Bronchial epithelial cell (primary cell): ENCODE data around the gene ENDOU. TPM values are rescaled to one million over a fixed set of nuclear protein-coding genes. Genes with fewer than 3 reads are reported as not detected.

Experiments
- DNase-seq: peaks from one replicate; pipeline ENCODE4 v3.0.0-alpha.2; 2010; ENCODE audit warnings: low read depth
- FAIRE-seq: peaks from 2 replicates; lab custom pipeline; 2011; peaks lifted over from hg19 to GRCh38; lab: Jason Lieb, UNC
- H3K27me3 ChIP-seq: 2 replicates; pipeline ENCODE4 v1.5.1; 2011; ENCODE audit warnings: low read length; ENCODE audit not compliant: control insufficient read depth, insufficient read depth
- H3K36me3 ChIP-seq: 2 replicates; pipeline ENCODE4 v1.5.1; 2011; ENCODE audit warnings: low read length; ENCODE audit not compliant: control insufficient read depth, insufficient read depth
- H3K4me3 ChIP-seq: 2 replicates; pipeline ENCODE4 v1.5.1; 2011; ENCODE audit warnings: mild to moderate bottlenecking, low read depth, low read length, control low read depth
- CTCF ChIP-seq: IDR thresholded peaks from 2 replicates; pipeline ENCODE4 v1.5.1; 2011; ENCODE audit warnings: mild to moderate bottlenecking, moderate library complexity, low read length, control low read depth, inconsistent platforms; ENCODE audit not compliant: insufficient read depth, severe bottlenecking
- total RNA-seq: library from RNA; depleted of rRNA; stranded (reverse); fragments of >200 nt; gene quantifications from 2 replicates; pipeline ENCODE4 v1.2.1, GENCODE V29; 2014

ENDOU gene
- total RNA-seq, 1 donor from 2014 or later: not detected

- no peak for TF ChIP-seq CTCF
- no peak overlapping the region for H3K4me3 ChIP-seq
- H3K27me3 ChIP-seq: no peaks in the 10 kb centered on the region
- DNase-seq (peak; percentile 55), FAIRE-seq (no peak)
- no peaks in the 10 kb centered on the region for H3K36me3 ChIP-seq
Measured at GRCh38 chr12:47754126-47754525, 28.8 kb upstream of the ENDOU start.

GRCh38 chr12:47753021-47754001 lies 28.0 kb upstream of the ENDOU start:
- H3K4me3 ChIP-seq: no peak overlapping the region
- no peaks in the 10 kb centered on the region for H3K27me3 ChIP-seq
- H3K36me3 ChIP-seq: no peaks in the 10 kb centered on the region
- peak; percentile 64 for DNase-seq
- FAIRE-seq: peak; percentile 32
- TF ChIP-seq CTCF: no peak

GRCh38 chr12:47752552-47752951 lies 27.3 kb upstream of the ENDOU start:
- Histone ChIP-seq H3K27me3 (no peaks in the 10 kb centered on the region), H3K36me3 (no peaks in the 10 kb centered on the region), H3K4me3 (no peak overlapping the region)
- no peak for TF ChIP-seq CTCF
- FAIRE-seq (peak; percentile 95), DNase-seq (peak; percentile 94)

- Histone ChIP-seq H3K4me3 (no peak overlapping the region), H3K36me3 (no peaks in the 10 kb centered on the region), H3K27me3 (no peaks in the 10 kb centered on the region)
- FAIRE-seq (no peak), DNase-seq (no peak)
- no peak for TF ChIP-seq CTCF
Measured at GRCh38 chr12:47752121-47752520, 26.8 kb upstream of the ENDOU start.

- H3K4me3 ChIP-seq: no peak overlapping the region
- H3K27me3 ChIP-seq: no peaks in the 10 kb centered on the region
- peak; percentile 52 for FAIRE-seq
- no peak for DNase-seq
- no peaks in the 10 kb centered on the region for H3K36me3 ChIP-seq
- no peak for TF ChIP-seq CTCF
Measured at GRCh38 chr12:47751561-47751960, 26.3 kb upstream of the ENDOU start.
